Lower leg skin (tissue), 4 donors: ENCODE measurements around the gene TRAPPC2B. TPM values are rescaled to one million over a fixed set of nuclear protein-coding genes. Genes with fewer than 3 reads are reported as not detected.

Experiments
- DNase-seq, 2 donors: peaks; one replicate each; pipeline ENCODE4 v3.0.0-alpha.2; 2019; ENCODE audit warnings: low spot score in 2 of 2
- H3K4me3 ChIP-seq: fragments of 200-600 bp; sonication (generic); 2 replicates; pipeline ENCODE4 v1.5.1; 2017; ENCODE audit warnings: mild to moderate bottlenecking, low read depth; ENCODE audit not compliant: poor library complexity, severe bottlenecking
- POLR2A ChIP-seq, 2 donors: fragments of 450-650 bp; IDR thresholded peaks; one replicate each; pipeline ENCODE4 v1.6.1; 2016 to 2017; ENCODE audit warnings: antibody characterized with exemption in 2 of 2, mild to moderate bottlenecking in 1 of 2, moderate library complexity in 1 of 2
- WGBS, 2 donors: methylation state at CpG; one replicate each; pipeline ENCODE4 v1.1.5; 2018; 5-methylcytosine and 5-hydroxymethylcytosine counted together
- intact Hi-C: fragments of 100-400 bp; cut with DNase I; formaldehyde crosslinking; loops from one replicate; pipeline ENCODE4 v1.15.0; 2023; ENCODE audit warnings: low total_unique reads
- total RNA-seq, 4 donors: library from RNA; depleted of rRNA; stranded (reverse); fragments of >200 nt; gene quantifications; one replicate each; pipeline ENCODE4 v1.1.0, GENCODE V29; 2016
- TF ChIP-seq, protein P1 (sequence below), 3 donors: fragments of 450-650 bp; IDR thresholded peaks; one replicate each; pipeline ENCODE4 v1.5.1; 2016; ENCODE audit warnings: antibody characterized with exemption in 3 of 3, mild to moderate bottlenecking in 3 of 3, moderate library complexity in 2 of 3

The TRAPPC2B gene
- total RNA-seq, 4 donors from 2014 or later = 11.3 to 20.1 (median 19.5) TPM

- intact Hi-C loops = no loop called here
- DNase-seq = peak; percentile 94 to 98
- peak within 1 kb of the TSS; percentile 96 for H3K4me3 ChIP-seq
- 0 to 1% methylated on average over 37 to 54 of the region's 55 CpGs for WGBS, 2 donors
- TF ChIP-seq POLR2A (IDR thresholded peaks at IDR 0.05) = no peak
- TF ChIP-seq, protein P1, sequence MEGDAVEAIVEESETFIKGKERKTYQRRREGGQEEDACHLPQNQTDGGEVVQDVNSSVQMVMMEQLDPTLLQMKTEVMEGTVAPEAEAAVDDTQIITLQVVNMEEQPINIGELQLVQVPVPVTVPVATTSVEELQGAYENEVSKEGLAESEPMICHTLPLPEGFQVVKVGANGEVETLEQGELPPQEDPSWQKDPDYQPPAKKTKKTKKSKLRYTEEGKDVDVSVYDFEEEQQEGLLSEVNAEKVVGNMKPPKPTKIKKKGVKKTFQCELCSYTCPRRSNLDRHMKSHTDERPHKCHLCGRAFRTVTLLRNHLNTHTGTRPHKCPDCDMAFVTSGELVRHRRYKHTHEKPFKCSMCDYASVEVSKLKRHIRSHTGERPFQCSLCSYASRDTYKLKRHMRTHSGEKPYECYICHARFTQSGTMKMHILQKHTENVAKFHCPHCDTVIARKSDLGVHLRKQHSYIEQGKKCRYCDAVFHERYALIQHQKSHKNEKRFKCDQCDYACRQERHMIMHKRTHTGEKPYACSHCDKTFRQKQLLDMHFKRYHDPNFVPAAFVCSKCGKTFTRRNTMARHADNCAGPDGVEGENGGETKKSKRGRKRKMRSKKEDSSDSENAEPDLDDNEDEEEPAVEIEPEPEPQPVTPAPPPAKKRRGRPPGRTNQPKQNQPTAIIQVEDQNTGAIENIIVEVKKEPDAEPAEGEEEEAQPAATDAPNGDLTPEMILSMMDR (IDR thresholded peaks at IDR 0.05) = no peak
Observed at GRCh38 chr19:57410877-57411671, 47.7 kb downstream of the TRAPPC2B start, which contains the start of gene ZNF17. Gene ZNF17 (plus strand): TSS chr19:57411161. CDS start chr19:57413616, 2,455 bp downstream.

Other genes starting within 250 kb of the TRAPPC2B start
- gene USP29, start 243.6 kb upstream of the TRAPPC2B start, total RNA-seq = not detected
- gene ZIM3, start 218.3 kb upstream of the TRAPPC2B start, total RNA-seq = not detected
- gene DUXA, start 196.1 kb upstream of the TRAPPC2B start, total RNA-seq = not detected
- 10 to 100 TPM; 48.5 to 84.9 (median 57.8) TPM for gene ZNF264, start 172.1 kb upstream of the TRAPPC2B start, total RNA-seq
- gene AURKC, start 132.5 kb upstream of the TRAPPC2B start, total RNA-seq = 1 to 10 TPM in 1 of 4 donors, under 1 TPM in 1, not detected in 2; 0.39 to 2.9 TPM
- gene ZNF805, start 122.9 kb upstream of the TRAPPC2B start, total RNA-seq = 10 to 100 TPM; 18.1 to 23.0 (median 20.3) TPM
- gene ZNF460, start 83.1 kb upstream of the TRAPPC2B start, total RNA-seq = 10 to 100 TPM; 57.6 to 71.0 (median 65.5) TPM
- 10 to 100 TPM; 11.4 to 15.7 (median 12.4) TPM for gene ZNF543, start 43.1 kb upstream of the TRAPPC2B start, total RNA-seq
- gene ZNF304, start 12.3 kb upstream of the TRAPPC2B start, total RNA-seq = 10 to 100 TPM in 1 of 4 donors, 1 to 10 TPM in 3; 8.3 to 11.8 (median 8.9) TPM
- 1 to 10 TPM in 3 of 4 donors, under 1 TPM in 1; 0.42 to 2.4 (median 1.4) TPM for gene ZNF547, start within 50 bp of the TRAPPC2B start, total RNA-seq
- gene ZNF548, start 26.3 kb downstream of the TRAPPC2B start, total RNA-seq = 10 to 100 TPM; 20.3 to 29.3 (median 23.5) TPM
- 10 to 100 TPM in 2 of 4 donors, 1 to 10 TPM in 2; 8.9 to 30.3 (median 14.0) TPM for gene ZNF17, start 47.6 kb downstream of the TRAPPC2B start, total RNA-seq
- gene ZNF749, start 71.8 kb downstream of the TRAPPC2B start, total RNA-seq = 10 to 100 TPM in 3 of 4 donors, 1 to 10 TPM in 1; 7.8 to 16.1 (median 12.9) TPM
- 1 to 10 TPM in 1 of 4 donors, under 1 TPM in 3; 0.25 to 1.4 (median 0.86) TPM for gene VN1R1, start 93.6 kb downstream of the TRAPPC2B start, total RNA-seq
- 10 to 100 TPM; 11.6 to 18.3 (median 12.2) TPM for gene ZNF772, start 114.0 kb downstream of the TRAPPC2B start, total RNA-seq
- 10 to 100 TPM in 3 of 4 donors, 1 to 10 TPM in 1; 7.8 to 26.6 (median 13.4) TPM for gene ZNF419, start 124.2 kb downstream of the TRAPPC2B start, total RNA-seq
- gene ZNF773, start 136.4 kb downstream of the TRAPPC2B start, total RNA-seq = 10 to 100 TPM in 3 of 4 donors, 1 to 10 TPM in 1; 5.7 to 30.8 (median 17.5) TPM
- gene ZNF549, start 163.8 kb downstream of the TRAPPC2B start, total RNA-seq = 1 to 10 TPM; 4.4 to 5.5 (median 4.9) TPM
- gene ZNF550, start 196.3 kb downstream of the TRAPPC2B start, total RNA-seq = 10 to 100 TPM in 3 of 4 donors, 1 to 10 TPM in 1; 9.8 to 19.2 (median 13.5) TPM
- 10 to 100 TPM in 1 of 4 donors, 1 to 10 TPM in 3; 6.7 to 10.2 (median 8.4) TPM for gene ZNF416, start 215.4 kb downstream of the TRAPPC2B start, total RNA-seq
- 10 to 100 TPM in 1 of 4 donors, 1 to 10 TPM in 3; 2.0 to 12.7 (median 4.3) TPM for gene ZIK1, start 220.6 kb downstream of the TRAPPC2B start, total RNA-seq
- gene ZNF530, start 236.3 kb downstream of the TRAPPC2B start, total RNA-seq = 10 to 100 TPM in 1 of 4 donors, 1 to 10 TPM in 3; 4.8 to 16.9 (median 6.1) TPM